SK-N-SH (cell line): ENCODE results near the gene F8. TPM values are rescaled to one million over a fixed set of nuclear protein-coding genes. Genes with fewer than 3 reads are reported as not detected.

ENCODE experiments used
- CTCF ChIA-PET: fragments of 300-600, 350-600 bp; formaldehyde crosslinking; extraction: SDS; loops from one replicate; lab custom pipeline; 2021; lab: Yijun Ruan, JAX
- POLR2A ChIA-PET: fragments of 350-600 bp; sonication (Branson Sonifier 250); formaldehyde crosslinking; extraction: SDS; loops from one replicate; lab custom pipeline; 2020; ENCODE audit warnings: antibody characterized with exemption, inconsistent platforms; lab: Yijun Ruan, JAX
- DNase-seq: peaks from one replicate; pipeline ENCODE4 v3.0.0; 2012
- H2AFZ ChIP-seq: fragments of 200-600 bp; sonication (generic); 2 replicates; pipeline ENCODE4 v1.8.1; 2016; ENCODE audit warnings: antibody characterized with exemption, mild to moderate bottlenecking, low read depth
- H3F3A ChIP-seq: fragments of 200-600 bp; sonication (generic); replicated peaks from 2 replicates; pipeline ENCODE3; 2016; ENCODE audit warnings: antibody characterized with exemption, mild to moderate bottlenecking; ENCODE audit not compliant: insufficient read depth
- H3K27ac ChIP-seq, 2 experiments: fragments of 200-500 bp in 1 of 2; fragments of 200-600 bp in 1 of 2; sonication (Bioruptor generic) in 1 of 2; sonication (generic), shearing (Covaris generic) in 1 of 2; 2 replicates each; pipeline versions ENCODE4 v1.5.1 to v1.6.1; 2014 to 2016; ENCODE audit warnings: low read depth in 2 of 2, inconsistent platforms in 1 of 2, low read length in 1 of 2, mild to moderate bottlenecking in 1 of 2, mixed read lengths in 1 of 2
- H3K27me3 ChIP-seq: fragments of 200-600 bp; sonication (generic), shearing (Covaris generic); 2 replicates; pipeline ENCODE4 v1.6.1; 2016; ENCODE audit warnings: mixed run types; ENCODE audit not compliant: insufficient read depth
- H3K36me3 ChIP-seq, 2 experiments: fragments of 200-500 bp in 1 of 2; fragments of 200-600 bp in 1 of 2; sonication (Bioruptor generic) in 1 of 2; sonication (generic) in 1 of 2; replicated peaks in 1 of 2; 2 replicates each; pipeline versions ENCODE3 to v1.5.1; 2014 to 2016; ENCODE audit warnings: low read length in 1 of 2, mild to moderate bottlenecking in 1 of 2; ENCODE audit not compliant: insufficient read depth in 2 of 2, control insufficient read depth in 1 of 2
- H3K4me1 ChIP-seq, 2 experiments: fragments of 200-500 bp in 1 of 2; fragments of 200-600 bp in 1 of 2; sonication (Bioruptor generic) in 1 of 2; sonication (generic), shearing (Covaris generic) in 1 of 2; 2 replicates each; pipeline versions ENCODE4 v1.5.1 to v1.6.1; 2014 to 2016; ENCODE audit warnings: low read depth in 1 of 2, low read length in 1 of 2, mixed run types in 1 of 2; ENCODE audit not compliant: insufficient read depth in 2 of 2, control insufficient read depth in 1 of 2
- H3K4me2 ChIP-seq: fragments of 200-600 bp; sonication (generic), shearing (Covaris generic); 2 replicates; pipeline ENCODE4 v1.6.1; 2017; ENCODE audit warnings: mixed run types
- H3K4me3 ChIP-seq, 2 experiments: fragments of 200-500 bp in 1 of 2; fragments of 200-600 bp in 1 of 2; sonication (Bioruptor generic) in 1 of 2; sonication (generic), shearing (Covaris generic) in 1 of 2; 2 replicates each; pipeline versions ENCODE4 v1.5.1 to v1.8.1; 2014 to 2016; ENCODE audit warnings: low read depth in 2 of 2, inconsistent platforms in 1 of 2, low read length in 1 of 2, mild to moderate bottlenecking in 1 of 2, mixed read lengths in 1 of 2, moderate library complexity in 1 of 2
- H3K79me2 ChIP-seq: fragments of 200-600 bp; sonication (generic); 2 replicates; pipeline ENCODE4 v1.8.1; 2017; ENCODE audit warnings: mild to moderate bottlenecking; ENCODE audit not compliant: insufficient read depth
- H3K9ac ChIP-seq: fragments of 200-600 bp; sonication (generic); 2 replicates; pipeline ENCODE4 v1.6.1; 2017; ENCODE audit warnings: mixed run types
- H3K9me2 ChIP-seq: fragments of 200-600 bp; sonication (generic); 2 replicates; pipeline ENCODE4 v1.6.1; 2017; ENCODE audit warnings: mixed run types
- H3K9me3 ChIP-seq: fragments of 200-600 bp; sonication (generic); 2 replicates; pipeline ENCODE4 v1.6.1; 2017; ENCODE audit warnings: mixed run types, mild to moderate bottlenecking, moderate library complexity
- H4K20me1 ChIP-seq: fragments of 200-600 bp; sonication (generic); 2 replicates; pipeline ENCODE4 v1.6.1; 2017; ENCODE audit warnings: mild to moderate bottlenecking, mixed run types; ENCODE audit not compliant: insufficient read depth
- CTCF ChIP-seq: fragments of 200-600 bp; sonication (generic); IDR thresholded peaks from 2 replicates; pipeline ENCODE4 v1.6.1; 2017; ENCODE audit warnings: antibody characterized with exemption, mild to moderate bottlenecking, moderate library complexity
- EP300 ChIP-seq, 2 experiments: IDR thresholded peaks; 2 replicates each; pipeline versions ENCODE4 v1.4.0 to v1.6.1; 2012; ENCODE audit warnings: borderline replicate concordance in 1 of 2, low read depth in 1 of 2, low read length in 1 of 2
- FOSL2 ChIP-seq: IDR thresholded peaks from 2 replicates; pipeline ENCODE4 v1.4.0; 2012; ENCODE audit warnings: low read depth, mild to moderate bottlenecking, moderate library complexity, borderline replicate concordance
- FOXJ3 ChIP-seq: sonication (generic); formaldehyde crosslinking; IDR thresholded peaks from 2 replicates; pipeline ENCODE4 v1.5.1; 2020; ENCODE audit warnings: mild to moderate bottlenecking, missing genetic modification reagents
- FOXM1 ChIP-seq: IDR thresholded peaks from 2 replicates; pipeline ENCODE4 v1.4.0; 2012; ENCODE audit warnings: low read depth, mild to moderate bottlenecking
- GABPA ChIP-seq: IDR thresholded peaks from 2 replicates; pipeline ENCODE4 v1.4.0; 2012; ENCODE audit warnings: low read depth, mild to moderate bottlenecking
- GATA2 ChIP-seq: sonication (generic); formaldehyde crosslinking; IDR thresholded peaks from 2 replicates; pipeline ENCODE4 v1.5.0; 2020; ENCODE audit warnings: mild to moderate bottlenecking, missing genetic modification reagents
- JUND ChIP-seq: IDR thresholded peaks from 2 replicates; pipeline ENCODE4 v1.4.0; 2012
- NFIC ChIP-seq: IDR thresholded peaks from 2 replicates; pipeline ENCODE4 v1.4.0; 2012; ENCODE audit warnings: borderline replicate concordance
- PBX3 ChIP-seq: IDR thresholded peaks from 2 replicates; pipeline ENCODE4; 2012
- POLR2AphosphoS5 ChIP-seq: IDR thresholded peaks from 2 replicates; pipeline ENCODE4 v1.6.1; 2012; ENCODE audit warnings: low read depth, low read length
- RAD21 ChIP-seq: IDR thresholded peaks from 2 replicates; pipeline ENCODE4 v1.6.1; 2012; ENCODE audit warnings: mild to moderate bottlenecking, low read length
- REST ChIP-seq: IDR thresholded peaks from 2 replicates; pipeline ENCODE4 v1.6.1; 2012; ENCODE audit warnings: mild to moderate bottlenecking, low read depth, low read length, moderate library complexity
- RFX5 ChIP-seq: IDR thresholded peaks from 2 replicates; pipeline ENCODE4 v1.6.1; 2012; ENCODE audit warnings: mild to moderate bottlenecking, improper control_type of control experiment, low read length
- SMC3 ChIP-seq: IDR thresholded peaks from 2 replicates; pipeline ENCODE4 v1.6.1; 2012; ENCODE audit warnings: low read depth, low read length, improper control_type of control experiment
- TEAD4 ChIP-seq: IDR thresholded peaks from 2 replicates; pipeline ENCODE4 v1.4.0; 2012; ENCODE audit warnings: mild to moderate bottlenecking, borderline replicate concordance; ENCODE audit not compliant: insufficient read depth
- WGBS: methylation state at CpG from one replicate; pipeline ENCODE4 v1.1.6; 2017; ENCODE audit warnings: low lambda C conversion rate; 5-methylcytosine and 5-hydroxymethylcytosine counted together
- polyA plus RNA-seq, 3 experiments: library from polyadenylated mRNA; depleted of rRNA; stranded (reverse); fragments of >200 nt; gene quantifications; 2 replicates each; pipeline ENCODE4 v1.2.3, GENCODE V29; 2012

Gene F8
- polyA plus RNA-seq, 1 of the 3 experiments (the other 2 are of a cell fraction) = 2.5 TPM

GRCh38 chrX:155061760-155062159 is 39.2 kb upstream of the F8 start:
- H3K9ac ChIP-seq = no peak overlapping the region
- peaks cover 0 to 7% of the 10 kb centered on the region in 2 experiments; a peak in 1 of 4 replicates for H3K4me1 ChIP-seq
- H3K4me3 ChIP-seq = no peak overlapping the region
- no peak overlapping the region for H3K4me2 ChIP-seq
- WGBS = 58% methylated on average over 4 of the region's 4 CpGs
- H3K79me2 ChIP-seq = peaks cover under 1% of the 10 kb centered on the region; the same call in 1 of the 2 replicates
- H4K20me1 ChIP-seq = no peaks in the 10 kb centered on the region
- peaks cover 3 to 7% of the 10 kb centered on the region in 2 experiments for H3K36me3 ChIP-seq
- CTCF ChIA-PET = interaction anchor here (1.3 to 1.9 kb wide), 2 partner anchors 14 to 15 kb away, joined by 4 to 5 read pairs; no protein-coding TSS in a partner anchor
- no peak for TF ChIP-seq GATA2 (CRISPR knock-in tag)
- no peak for TF ChIP-seq TEAD4
- TF ChIP-seq FOSL2 = no peak
- TF ChIP-seq FOXM1 = no peak
- TF ChIP-seq FOXJ3 (CRISPR knock-in tag) = no peak
- no peak for TF ChIP-seq POLR2AphosphoS5
- TF ChIP-seq JUND = no peak
- TF ChIP-seq CTCF = no peak
- TF ChIP-seq NFIC = no peak
- TF ChIP-seq, all 33 proteins: peak for 0
- POLR2A ChIA-PET = no interaction called here
- H3K9me3 ChIP-seq = no peaks in the 10 kb centered on the region
- no peaks in the 10 kb centered on the region for H3K27me3 ChIP-seq
- DNase-seq = no peak
- H3K27ac ChIP-seq = no peak overlapping the region
- H2AFZ ChIP-seq = no peak overlapping the region
- no peaks in the 10 kb centered on the region for H3F3A ChIP-seq
- H3K9me2 ChIP-seq = no peaks in the 10 kb centered on the region

GRCh38 chrX:155056877-155057792 is 34.6 kb upstream of the F8 start:
- no peak overlapping the region; the same call in 1 of the 2 replicates for H3K4me2 ChIP-seq
- H3K9me2 ChIP-seq = no peaks in the 10 kb centered on the region
- no peak overlapping the region for H3K9ac ChIP-seq
- no peaks in the 10 kb centered on the region for H3K9me3 ChIP-seq
- peaks cover 3 to 7% of the 10 kb centered on the region in 2 experiments for H3K36me3 ChIP-seq
- H3K4me3 ChIP-seq = no peak overlapping the region
- no peaks in the 10 kb centered on the region for H4K20me1 ChIP-seq
- TF ChIP-seq SMC3 = peak; percentile 77
- TF ChIP-seq CTCF = peak; percentile 83
- TF ChIP-seq RAD21 = peak; percentile 72
- 0 out of 2 replicates have a peak, but pooled peaks have one; percentile 58 for TF ChIP-seq RFX5
- TF ChIP-seq PBX3 = no peak
- no peak for TF ChIP-seq EP300 (IDR thresholded peaks at IDR 0.05; ENCODE audit: borderline replicate concordance in 1 of 2, low read depth in 1 of 2, low read length in 1 of 2)
- TF ChIP-seq REST = peak; percentile 75; the same call in 1 of the 2 replicates
- TF ChIP-seq GABPA = no peak
- no peak for TF ChIP-seq TEAD4
- no peaks in the 10 kb centered on the region for H3F3A ChIP-seq
- no peaks in the 10 kb centered on the region for H3K27me3 ChIP-seq
- peaks cover 0 to 7% of the 10 kb centered on the region in 2 experiments; a peak in 1 of 4 replicates for H3K4me1 ChIP-seq
- ChIA-PET POLR2A (interaction anchor here (1.3 kb wide), 1 partner anchor 30 kb away, joined by 4 read pairs; the partner anchor contains the start of gene FUNDC2), CTCF (interaction anchor here (0.6 to 5.0 kb wide), 20 partner anchors 8 to 140 kb away, joined by 3 to 35 read pairs (median 6); partner anchors contain the start of genes CMC4 and MTCP1)
- DNase-seq = peak; percentile 69
- no peak overlapping the region for H3K27ac ChIP-seq
- no peak overlapping the region for H2AFZ ChIP-seq
- no peaks in the 10 kb centered on the region for H3K79me2 ChIP-seq
- 28% methylated on average over 11 of the region's 25 CpGs for WGBS
